Measurements from ENCODE around the gene PIK3R4. TPM values are rescaled to one million over a fixed set of nuclear protein-coding genes. Genes with fewer than 3 reads are reported as not detected.

Gene PIK3R4
- total RNA-seq, 4 donors from 2014 or later, result 30.4 to 37.9 (median 33.5) TPM

GRCh38 chr3:130725746-130726145 is 20.9 kb downstream of the PIK3R4 start:
- 71 to 81% methylated on average over 2 of the region's 2 CpGs for WGBS, 2 donors
- Histone ChIP-seq H3K27ac (no peak overlapping the region), H3K27me3 (no peaks in the 10 kb centered on the region), H3K4me3 (no peak overlapping the region), H3K36me3 (peaks cover 0 to 8% (median 0%) of the 10 kb centered on the region in 3 donors), H3K4me1 (peaks cover 0 to 23% (median 0%) of the 10 kb centered on the region in 4 donors), H3K9me3 (no peaks in the 10 kb centered on the region)
- no peak for TF ChIP-seq POLR2A (IDR thresholded peaks at IDR 0.05)
- TF ChIP-seq CTCF (IDR thresholded peaks at IDR 0.05), result no peak
- TF ChIP-seq EP300 (IDR thresholded peaks at IDR 0.05), result no peak
- DNase-seq (ENCODE audit: low spot score in 2 of 2), result no peak

DNA sequence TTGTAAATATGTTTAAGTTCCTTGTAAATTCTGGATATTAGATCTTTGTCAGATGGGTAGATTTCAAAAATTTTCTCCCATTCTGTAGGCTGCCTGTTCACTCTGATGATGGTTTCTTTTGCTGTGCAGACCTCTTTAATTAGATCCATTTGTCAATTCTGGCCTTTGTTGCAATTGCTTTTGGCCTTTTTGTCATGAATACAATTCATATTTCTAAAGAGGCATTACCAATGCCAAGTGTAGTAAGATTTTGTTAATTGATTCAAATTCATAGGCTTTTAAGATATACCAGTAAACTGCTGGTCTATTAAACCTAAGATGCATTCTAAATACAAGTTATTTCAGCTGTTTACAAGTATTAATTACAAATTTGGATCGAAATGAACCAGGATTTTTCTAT is 31.0 kb downstream of the PIK3R4 start:
- DNase-seq (ENCODE audit: low spot score in 2 of 2), result no peak
- Histone ChIP-seq H3K27ac (no peak overlapping the region), H3K27me3 (no peaks in the 10 kb centered on the region), H3K9me3 (no peaks in the 10 kb centered on the region), H3K4me3 (no peak overlapping the region), H3K4me1 (no peaks in the 10 kb centered on the region), H3K36me3 (peaks cover 0 to 42% (median 0%) of the 10 kb centered on the region in 3 donors)
- TF ChIP-seq EP300 (IDR thresholded peaks at IDR 0.05) (no peak), CTCF (IDR thresholded peaks at IDR 0.05) (no peak), POLR2A (IDR thresholded peaks at IDR 0.05) (no peak)
- 95 to 98% methylated on average over 1 of the region's 1 CpG for WGBS, 2 donors

DNA sequence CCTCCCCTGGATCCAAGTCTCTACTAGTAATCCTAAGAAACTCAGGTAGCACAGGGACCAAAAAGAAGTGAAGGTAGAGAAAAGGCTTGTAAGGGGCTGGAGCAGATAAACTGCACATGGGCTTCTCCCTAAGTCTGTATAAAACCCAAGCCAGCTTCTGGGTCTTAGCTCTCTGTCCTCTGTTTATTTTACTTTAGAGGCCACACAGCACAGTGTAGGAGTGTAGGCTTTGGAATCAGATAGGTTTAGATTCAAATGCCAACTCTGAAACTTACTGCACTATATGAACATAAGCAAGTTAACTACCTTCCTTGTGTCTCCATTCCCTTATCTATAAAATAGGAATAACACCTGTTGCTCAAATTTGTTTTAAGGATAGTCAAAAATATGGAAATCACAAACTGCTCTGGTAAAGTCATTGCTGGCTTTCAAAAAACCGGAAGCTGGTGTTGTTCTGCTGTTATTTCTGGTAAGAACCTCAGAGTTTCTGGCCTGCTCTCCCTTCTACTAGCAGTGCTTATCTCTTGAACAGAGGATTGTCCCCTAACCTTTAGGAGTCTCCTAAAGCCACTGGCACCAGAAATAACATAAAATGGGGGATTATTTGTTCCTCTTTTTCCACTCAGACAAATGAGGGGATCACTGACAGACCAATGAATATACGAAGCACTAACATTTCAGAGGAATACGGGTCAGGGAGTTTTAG is 33.8 kb downstream of the PIK3R4 start:
- H3K4me3 ChIP-seq, result no peak overlapping the region
- no peak overlapping the region for H3K27ac ChIP-seq
- TF ChIP-seq CTCF (IDR thresholded peaks at IDR 0.05) (no peak), EP300 (IDR thresholded peaks at IDR 0.05) (no peak), POLR2A (IDR thresholded peaks at IDR 0.05) (no peak)
- no peak for DNase-seq (ENCODE audit: low spot score in 2 of 2)
- 85 to 87% methylated on average over 3 of the region's 3 CpGs for WGBS, 2 donors
- H3K27me3 ChIP-seq, result no peaks in the 10 kb centered on the region
- H3K36me3 ChIP-seq, result peaks cover 0 to 38% (median 0%) of the 10 kb centered on the region in 3 donors
- H3K9me3 ChIP-seq, result no peaks in the 10 kb centered on the region
- H3K4me1 ChIP-seq, result no peaks in the 10 kb centered on the region

- Histone ChIP-seq H3K36me3 (peaks cover 0 to 49% (median 0%) of the 10 kb centered on the region in 3 donors), H3K9me3 (no peaks in the 10 kb centered on the region), H3K27ac (no peak overlapping the region), H3K4me3 (no peak overlapping the region), H3K4me1 (no peaks in the 10 kb centered on the region), H3K27me3 (no peaks in the 10 kb centered on the region)
- DNase-seq (ENCODE audit: low spot score in 2 of 2), result no peak
- WGBS, 2 donors, result 84 to 87% methylated on average over 4 of the region's 4 CpGs
- TF ChIP-seq POLR2A (IDR thresholded peaks at IDR 0.05), result no peak
- TF ChIP-seq CTCF (IDR thresholded peaks at IDR 0.05), result no peak
- TF ChIP-seq EP300 (IDR thresholded peaks at IDR 0.05), result no peak
These were observed 34.9 kb downstream of the PIK3R4 start for GRCh38 chr3:130711565-130712324.

GRCh38 chr3:130709671-130710070 is 37.0 kb downstream of the PIK3R4 start:
- 79 to 83% methylated on average over 1 of the region's 1 CpG for WGBS, 2 donors
- Histone ChIP-seq H3K4me3 (no peak overlapping the region), H3K27ac (no peak overlapping the region), H3K36me3 (peaks cover 0 to 42% (median 0%) of the 10 kb centered on the region in 3 donors), H3K9me3 (no peaks in the 10 kb centered on the region), H3K27me3 (no peaks in the 10 kb centered on the region), H3K4me1 (no peaks in the 10 kb centered on the region)
- no peak for DNase-seq (ENCODE audit: low spot score in 2 of 2)
- TF ChIP-seq CTCF (IDR thresholded peaks at IDR 0.05), result no peak
- no peak for TF ChIP-seq POLR2A (IDR thresholded peaks at IDR 0.05)
